Nephron (organoid): ENCODE data around the gene AUP1.

Experiments
- H3K27ac Mint-ChIP-seq, 3 experiments: 2 replicates each; pipeline ENCODE4 v1.8.0; 2020; ENCODE audit warnings: mixed read lengths in 3 of 3, mild to moderate bottlenecking in 2 of 3, moderate library complexity in 1 of 3
- H3K27me3 Mint-ChIP-seq: 2 replicates; pipeline ENCODE4 v1.8.0; 2021; ENCODE audit warnings: low read depth, mild to moderate bottlenecking, moderate library complexity, mixed read lengths
- H3K36me3 Mint-ChIP-seq: 2 replicates; pipeline ENCODE4 v1.8.0; 2020; ENCODE audit warnings: low read depth, mixed read lengths
- H3K4me1 Mint-ChIP-seq: 2 replicates; pipeline ENCODE4 v1.8.0; 2020; ENCODE audit warnings: mixed read lengths
- H3K4me3 Mint-ChIP-seq, 3 experiments: 2 replicates each; pipeline ENCODE4 v1.8.0; 2020; ENCODE audit warnings: mild to moderate bottlenecking in 3 of 3, mixed read lengths in 3 of 3, moderate library complexity in 2 of 3
- H3K9me3 Mint-ChIP-seq: 2 replicates; pipeline ENCODE4 v1.8.0; 2020; ENCODE audit warnings: mixed read lengths
- CTCF ChIP-seq, 3 experiments: fragments of 200-600 bp; sonication (generic); IDR thresholded peaks; one replicate each; pipeline ENCODE4 v1.5.0; 2021; ENCODE audit warnings: antibody characterized with exemption in 3 of 3; ENCODE audit not compliant: unreplicated experiment in 3 of 3

Gene AUP1

GRCh38 chr2:74560591-74560990, 31.1 kb upstream of the AUP1 start:
- Mint-ChIP-seq H3K27me3 (peaks cover 69% of the 10 kb centered on the region), H3K27ac (peak overlapping the region in 2 of 3 experiments; percentile 10 to 52), H3K36me3 (no peaks in the 10 kb centered on the region), H3K4me1 (no peaks in the 10 kb centered on the region), H3K9me3 (no peaks in the 10 kb centered on the region), H3K4me3 (no peak overlapping the region)
- no peak for TF ChIP-seq CTCF (IDR thresholded peaks at IDR 0.05; ENCODE audit: unreplicated experiment in 3 of 3)

GRCh38 chr2:74559912-74560311, 30.4 kb upstream of the AUP1 start:
- H3K27me3 Mint-ChIP-seq, result peaks cover 66% of the 10 kb centered on the region
- H3K4me1 Mint-ChIP-seq, result no peaks in the 10 kb centered on the region
- no peaks in the 10 kb centered on the region for H3K36me3 Mint-ChIP-seq

GRCh38 chr2:74558284-74559230, 29.1 kb upstream of the AUP1 start:
- Mint-ChIP-seq H3K36me3 (no peaks in the 10 kb centered on the region), H3K4me3 (no peak overlapping the region), H3K27me3 (peaks cover 52% of the 10 kb centered on the region), H3K27ac (no peak overlapping the region), H3K4me1 (peaks cover 3% of the 10 kb centered on the region), H3K9me3 (no peaks in the 10 kb centered on the region)
- TF ChIP-seq CTCF (IDR thresholded peaks at IDR 0.05; ENCODE audit: unreplicated experiment in 3 of 3), result no peak

More at GRCh38 chr2:74559912-74560311, 30.4 kb upstream of the AUP1 start:
- no peak for TF ChIP-seq CTCF (IDR thresholded peaks at IDR 0.05; ENCODE audit: unreplicated experiment in 3 of 3)
- Mint-ChIP-seq H3K4me3 (no peak overlapping the region), H3K9me3 (no peaks in the 10 kb centered on the region), H3K27ac (no peak overlapping the region)

- Mint-ChIP-seq H3K27ac (no peak overlapping the region), H3K4me3 (peak overlapping the region in 2 of 3 experiments; percentile 30 to 96), H3K4me1 (peaks cover 17% of the 10 kb centered on the region), H3K9me3 (no peaks in the 10 kb centered on the region), H3K36me3 (no peaks in the 10 kb centered on the region), H3K27me3 (peaks cover 39% of the 10 kb centered on the region)
- no peak for TF ChIP-seq CTCF (IDR thresholded peaks at IDR 0.05; ENCODE audit: unreplicated experiment in 3 of 3)
These were observed 27.4 kb upstream of the AUP1 start for GRCh38 chr2:74556831-74557370.

- TF ChIP-seq CTCF (IDR thresholded peaks at IDR 0.05; ENCODE audit: unreplicated experiment in 3 of 3), result no peak
- H3K27ac Mint-ChIP-seq, result no peak overlapping the region
- H3K36me3 Mint-ChIP-seq, result peaks cover 5% of the 10 kb centered on the region
- peak overlapping the region; percentile 73 to 96 (median 94) for H3K4me3 Mint-ChIP-seq
- no peaks in the 10 kb centered on the region for H3K9me3 Mint-ChIP-seq
- peaks cover 31% of the 10 kb centered on the region for H3K27me3 Mint-ChIP-seq
- H3K4me1 Mint-ChIP-seq, result peaks cover 25% of the 10 kb centered on the region
These were observed 26.7 kb upstream of the AUP1 start for GRCh38 chr2:74556159-74556558.
